LNCAP (cell line): ENCODE results near the gene PTPRJ.

Experiments used
- TF ChIP-seq, protein P1 (sequence below): fragments of 450-650 bp; IDR thresholded peaks from 2 replicates; pipeline ENCODE4 v1.5.1; 2017; ENCODE audit warnings: mild to moderate bottlenecking

PTPRJ gene

DNA sequence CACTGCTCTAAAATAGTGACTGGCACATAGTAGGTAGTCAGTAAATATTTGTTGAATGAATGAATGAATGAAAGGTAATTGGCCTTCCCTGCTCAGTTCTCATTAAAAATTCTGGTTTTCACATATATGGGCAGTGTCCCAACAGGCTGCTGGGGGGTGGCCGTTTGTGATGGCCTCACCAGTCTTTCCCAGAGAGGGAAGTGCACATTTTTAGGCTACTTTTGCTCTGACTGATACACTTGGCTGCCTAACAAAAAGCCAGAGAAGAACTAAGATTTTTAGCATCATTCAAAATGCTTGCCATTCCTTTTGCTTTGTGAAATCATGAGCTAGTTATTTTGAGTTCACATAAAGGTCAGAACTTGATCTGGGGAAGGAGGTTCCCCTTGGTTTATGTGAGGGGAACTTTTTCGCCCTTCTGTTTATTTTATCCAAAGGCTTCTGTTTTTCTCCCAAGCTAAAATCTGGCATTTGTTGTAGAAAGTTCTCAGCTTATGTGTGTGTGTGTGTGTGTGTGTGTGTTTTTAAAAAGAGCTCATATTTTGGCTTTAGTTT lies 83.1 kb downstream of the PTPRJ start:
- TF ChIP-seq, protein P1, sequence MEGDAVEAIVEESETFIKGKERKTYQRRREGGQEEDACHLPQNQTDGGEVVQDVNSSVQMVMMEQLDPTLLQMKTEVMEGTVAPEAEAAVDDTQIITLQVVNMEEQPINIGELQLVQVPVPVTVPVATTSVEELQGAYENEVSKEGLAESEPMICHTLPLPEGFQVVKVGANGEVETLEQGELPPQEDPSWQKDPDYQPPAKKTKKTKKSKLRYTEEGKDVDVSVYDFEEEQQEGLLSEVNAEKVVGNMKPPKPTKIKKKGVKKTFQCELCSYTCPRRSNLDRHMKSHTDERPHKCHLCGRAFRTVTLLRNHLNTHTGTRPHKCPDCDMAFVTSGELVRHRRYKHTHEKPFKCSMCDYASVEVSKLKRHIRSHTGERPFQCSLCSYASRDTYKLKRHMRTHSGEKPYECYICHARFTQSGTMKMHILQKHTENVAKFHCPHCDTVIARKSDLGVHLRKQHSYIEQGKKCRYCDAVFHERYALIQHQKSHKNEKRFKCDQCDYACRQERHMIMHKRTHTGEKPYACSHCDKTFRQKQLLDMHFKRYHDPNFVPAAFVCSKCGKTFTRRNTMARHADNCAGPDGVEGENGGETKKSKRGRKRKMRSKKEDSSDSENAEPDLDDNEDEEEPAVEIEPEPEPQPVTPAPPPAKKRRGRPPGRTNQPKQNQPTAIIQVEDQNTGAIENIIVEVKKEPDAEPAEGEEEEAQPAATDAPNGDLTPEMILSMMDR: no peak

DNA sequence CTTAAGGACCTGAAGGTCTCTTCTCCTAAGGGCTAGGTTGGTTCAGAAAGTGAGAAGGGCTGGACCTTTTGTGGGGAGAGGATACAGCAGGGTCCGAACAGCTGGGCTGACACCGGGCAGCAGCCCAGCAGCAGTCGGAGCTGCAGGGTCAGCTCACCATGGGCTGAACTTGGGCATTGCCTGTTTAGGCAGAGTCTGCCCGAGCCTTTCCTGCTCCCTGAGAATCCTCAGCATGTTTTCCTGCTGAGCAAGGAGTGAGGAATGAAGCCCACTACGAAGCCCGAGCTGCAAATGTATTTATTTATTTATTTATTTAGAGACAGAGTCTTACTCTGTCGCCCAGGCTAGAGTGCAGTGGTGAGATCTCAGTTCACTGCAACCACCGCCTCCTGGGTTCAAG lies 83.9 kb downstream of the PTPRJ start:
- TF ChIP-seq, protein P1: no peak

DNA sequence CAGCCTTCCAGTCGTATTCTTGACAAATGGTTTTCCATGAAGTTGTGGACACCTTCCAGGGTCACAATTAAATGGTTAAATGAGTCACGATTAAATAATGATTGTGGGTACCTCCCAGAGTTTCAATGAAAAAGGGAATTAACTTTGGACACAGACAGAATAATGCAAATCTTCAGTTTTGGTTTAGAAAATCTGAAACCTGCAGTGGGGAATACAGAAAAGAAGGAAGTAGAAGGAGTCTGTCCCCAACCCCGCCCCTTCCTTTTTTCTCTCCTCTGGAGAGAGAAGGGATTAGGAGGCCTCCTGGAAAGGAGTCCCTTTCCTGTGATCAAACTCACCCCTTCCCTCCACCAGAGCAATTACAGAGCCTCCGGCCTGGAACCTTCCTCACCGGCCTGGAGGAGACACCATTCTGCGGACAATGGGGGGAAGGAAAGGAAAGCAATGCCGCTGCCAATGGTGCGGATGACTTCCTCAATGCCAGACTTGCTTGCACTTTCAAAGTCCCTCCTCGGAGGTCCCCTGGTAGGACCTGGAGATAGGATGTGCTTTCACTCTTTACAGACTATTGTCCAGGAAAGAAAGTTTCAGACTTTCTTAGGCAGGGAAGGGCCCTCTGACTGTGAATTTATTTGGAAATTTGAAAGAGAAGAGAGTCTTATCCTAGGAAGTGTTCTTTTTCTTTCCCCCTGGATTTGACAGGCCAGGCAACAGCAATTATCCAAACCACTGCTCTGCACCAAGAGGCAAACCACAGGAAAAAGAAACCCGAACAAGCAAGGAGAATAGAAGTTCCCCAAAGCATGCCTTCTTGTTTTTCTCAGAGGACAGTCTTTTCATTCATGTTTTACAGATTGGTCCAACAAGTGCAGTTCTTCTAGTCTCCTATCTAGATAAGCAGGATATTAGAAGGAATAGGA lies 86.8 kb downstream of the PTPRJ start:
- TF ChIP-seq, protein P1: no peak

DNA sequence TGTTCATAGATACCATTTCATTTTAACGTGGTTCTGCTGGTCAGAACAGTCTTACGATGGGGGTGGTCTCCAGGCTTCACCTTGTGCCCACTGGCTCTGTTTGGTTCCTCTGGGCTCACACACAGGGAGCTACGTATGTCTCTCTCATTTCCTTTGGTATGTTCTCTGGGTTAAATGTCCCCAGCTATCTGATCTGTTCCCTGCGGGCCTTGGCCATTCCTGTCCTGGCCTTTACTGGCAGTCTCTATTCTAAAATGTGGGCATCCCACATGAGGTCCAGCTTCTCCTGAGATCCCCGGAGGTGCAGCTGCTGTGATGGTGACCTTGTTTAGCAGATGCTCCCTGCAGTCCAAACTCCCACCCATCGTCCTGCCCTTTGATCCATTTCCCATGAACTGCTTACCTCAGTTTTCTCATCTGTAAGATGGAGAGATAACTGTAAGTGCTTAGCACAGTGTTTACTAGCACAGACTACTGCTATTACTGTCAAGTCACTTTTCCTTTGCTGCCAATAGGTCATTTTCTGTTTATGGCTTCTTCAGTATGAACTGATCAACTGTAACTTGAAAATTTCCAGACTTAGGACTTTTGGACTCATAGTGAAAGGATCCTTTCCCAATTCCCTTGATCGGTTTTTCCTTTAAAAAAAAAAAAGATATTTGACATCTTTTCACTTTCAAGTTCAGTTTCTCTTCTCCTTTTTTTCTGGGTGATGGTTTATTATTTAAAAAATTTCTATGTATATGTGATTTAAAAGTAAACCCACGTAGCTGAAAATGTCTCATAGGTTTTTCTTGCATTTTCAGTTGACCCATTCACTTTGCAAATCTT lies 92.9 kb downstream of the PTPRJ start:
- TF ChIP-seq, protein P1: no peak

DNA sequence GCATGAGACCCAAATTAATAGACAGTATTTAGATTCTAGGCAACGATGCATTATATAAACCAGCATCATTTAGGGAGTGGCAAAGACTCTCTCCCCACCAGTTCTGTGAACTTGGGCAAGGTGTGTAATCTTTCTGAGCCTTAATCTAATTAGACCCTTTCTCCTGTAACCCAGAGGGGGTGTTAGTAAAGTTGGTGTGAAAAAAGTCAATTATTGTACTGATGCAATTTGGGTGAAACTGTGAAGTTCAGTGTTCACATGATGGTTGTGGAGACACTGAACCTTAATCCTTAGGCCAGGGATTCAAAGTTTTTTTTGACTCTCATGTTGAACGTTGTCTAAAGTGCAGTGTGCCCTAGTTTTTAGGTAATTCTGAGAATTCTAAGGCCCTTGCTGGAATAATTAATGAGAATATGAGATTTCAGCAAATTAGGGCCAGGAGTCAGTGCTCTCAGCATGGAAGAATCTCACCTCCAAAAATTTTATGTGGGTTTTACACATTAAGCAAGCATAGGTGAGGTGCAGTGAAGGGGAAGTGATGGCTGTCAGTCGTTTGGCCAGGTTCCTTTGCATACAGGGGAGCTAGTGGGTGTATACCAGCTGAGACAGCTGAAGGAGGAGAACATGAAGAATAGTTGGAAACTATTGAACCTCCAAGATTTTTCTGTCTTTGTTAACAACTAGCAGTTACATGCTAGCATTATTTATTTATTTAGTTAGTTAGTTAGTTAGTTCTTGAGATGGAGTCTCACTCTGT lies 94.2 kb downstream of the PTPRJ start:
- TF ChIP-seq, protein P1: no peak

DNA sequence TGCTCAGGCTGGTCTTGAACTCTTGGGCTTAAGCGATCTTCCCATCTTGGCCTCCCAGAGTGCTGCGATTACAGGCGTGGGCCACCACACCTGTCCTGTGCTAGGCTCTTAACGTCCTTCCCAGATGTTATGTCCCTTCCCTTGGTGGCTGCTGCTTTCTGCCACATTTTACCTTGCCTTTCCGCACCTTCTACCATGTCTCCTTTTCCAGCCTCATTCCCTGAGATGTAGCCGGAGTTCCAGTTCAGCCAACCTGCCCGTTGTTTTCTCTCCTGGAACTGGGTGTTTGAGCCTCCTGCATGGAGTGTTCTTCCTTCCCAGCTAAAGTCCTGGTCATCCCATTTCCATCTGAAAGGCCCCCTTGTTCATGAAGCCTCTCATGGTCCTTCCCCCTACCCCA lies 95.3 kb downstream of the PTPRJ start:
- TF ChIP-seq, protein P1: no peak

DNA sequence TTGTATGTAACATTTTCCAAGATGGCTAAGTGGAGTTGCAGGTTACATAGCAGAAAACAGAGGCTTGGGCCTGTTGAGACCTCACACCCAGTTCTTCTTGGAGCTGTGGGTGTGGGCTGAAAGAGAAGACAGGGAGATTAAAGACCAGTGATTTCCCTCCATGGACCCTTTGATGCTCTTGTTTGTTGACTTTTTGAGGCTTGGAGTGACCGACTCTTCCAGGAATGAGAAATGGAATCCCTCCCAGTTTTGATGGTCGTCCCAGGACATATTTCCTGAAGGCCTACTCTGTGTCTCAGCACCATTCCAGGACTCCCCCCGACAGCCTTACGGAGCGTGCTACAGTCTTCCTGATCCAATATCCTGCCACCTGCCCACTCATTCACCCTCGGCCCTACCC lies 96.9 kb downstream of the PTPRJ start:
- TF ChIP-seq, protein P1: no peak
